ENCODE results near the gene ERLIN1. TPM values are rescaled to one million over a fixed set of nuclear protein-coding genes. Genes with fewer than 3 reads are reported as not detected.

The ERLIN1 gene
- total RNA-seq, 3 donors from 2014 or later: 33.4 to 57.9 (median 48.3) TPM

DNA sequence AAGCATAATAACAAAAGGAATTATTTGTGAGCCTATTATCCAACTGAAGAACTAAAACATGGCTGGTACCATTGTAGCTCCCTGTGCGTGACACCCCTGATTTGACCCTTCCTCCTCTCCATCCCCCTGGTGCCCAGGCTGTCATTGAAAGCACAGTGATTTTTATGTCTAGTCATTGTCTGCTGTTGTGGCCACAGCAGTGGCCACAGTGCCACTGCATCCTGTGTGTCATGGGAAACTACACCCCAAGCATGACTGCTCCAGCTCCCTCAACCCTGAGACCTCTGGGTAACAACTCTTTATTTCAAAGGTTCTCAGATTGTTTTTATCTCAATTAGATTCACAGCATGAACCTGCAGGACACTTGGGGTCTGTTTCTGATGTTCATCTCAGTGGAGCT is 52.0 kb downstream of the ERLIN1 start:
- Histone ChIP-seq H3K9me3 (peaks cover 4% of the 10 kb centered on the region), H3K36me3 (ENCODE audit: low read depth) (no peaks in the 10 kb centered on the region), H3K4me1 (ENCODE audit: low read depth) (no peaks in the 10 kb centered on the region), H3K4me3 (no peak overlapping the region)
- no peak for ATAC-seq
- DNase-seq: no peak
- intact Hi-C loops (cut with DNase I, micrococcal nuclease): no loop called here
- no peak for TF ChIP-seq CTCF (IDR thresholded peaks at IDR 0.05)

- no peak overlapping the region for H3K4me3 ChIP-seq
- H3K36me3 ChIP-seq (ENCODE audit: low read depth): no peaks in the 10 kb centered on the region
- intact Hi-C loops (cut with DNase I, micrococcal nuclease): no loop called here
- DNase-seq: no peak
- no peak for TF ChIP-seq CTCF (IDR thresholded peaks at IDR 0.05)
- peaks cover 4% of the 10 kb centered on the region for H3K9me3 ChIP-seq
- no peak for ATAC-seq
- no peaks in the 10 kb centered on the region for H3K4me1 ChIP-seq (ENCODE audit: low read depth)
Observed at GRCh38 chr10:100132427-100132826, 53.4 kb downstream of the ERLIN1 start.

GRCh38 chr10:100131571-100131970 is 54.3 kb downstream of the ERLIN1 start:
- ATAC-seq (no peak), DNase-seq (no peak)
- intact Hi-C loops (cut with DNase I, micrococcal nuclease): no loop called here
- Histone ChIP-seq H3K9me3 (peaks cover 4% of the 10 kb centered on the region), H3K36me3 (ENCODE audit: low read depth) (no peaks in the 10 kb centered on the region), H3K4me3 (no peak overlapping the region), H3K4me1 (ENCODE audit: low read depth) (no peaks in the 10 kb centered on the region)
- no peak for TF ChIP-seq CTCF (IDR thresholded peaks at IDR 0.05)

- DNase-seq (no peak), ATAC-seq (no peak)
- Histone ChIP-seq H3K4me1 (ENCODE audit: low read depth) (no peaks in the 10 kb centered on the region), H3K36me3 (ENCODE audit: low read depth) (no peaks in the 10 kb centered on the region), H3K4me3 (no peak overlapping the region), H3K9me3 (peaks cover 4% of the 10 kb centered on the region)
- TF ChIP-seq CTCF (IDR thresholded peaks at IDR 0.05): no peak
- intact Hi-C loops (cut with DNase I, micrococcal nuclease): no loop called here
Observed at GRCh38 chr10:100130831-100131230, 55.0 kb downstream of the ERLIN1 start.

DNA sequence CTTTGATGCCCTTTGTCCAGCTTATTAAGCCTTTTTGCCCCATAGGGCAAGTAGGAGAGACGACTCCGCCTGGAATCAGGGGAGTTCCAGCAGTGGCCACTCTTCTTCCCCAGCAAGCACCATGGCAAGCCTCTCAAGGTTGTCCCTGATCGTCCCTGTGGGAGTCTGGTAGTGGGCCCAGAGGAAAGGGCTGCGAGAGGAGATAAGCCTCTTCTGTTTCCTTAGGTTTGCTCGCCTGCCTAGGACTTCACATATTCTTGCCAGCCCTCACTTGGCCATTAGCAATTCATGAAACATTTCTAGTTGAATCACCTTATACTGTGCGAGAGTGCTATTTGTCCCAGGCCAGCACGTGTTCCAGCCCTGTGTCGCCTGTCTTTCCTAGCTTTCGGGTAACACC is 56.4 kb downstream of the ERLIN1 start:
- no peak overlapping the region for H3K4me3 ChIP-seq

More for the DNA sequence above, 56.4 kb downstream of the ERLIN1 start:
- no peak for TF ChIP-seq CTCF (IDR thresholded peaks at IDR 0.05)
- H3K36me3 ChIP-seq (ENCODE audit: low read depth): no peaks in the 10 kb centered on the region
- no peaks in the 10 kb centered on the region for H3K9me3 ChIP-seq
- intact Hi-C loops (cut with DNase I, micrococcal nuclease): no loop called here
- no peak for ATAC-seq
- no peaks in the 10 kb centered on the region for H3K4me1 ChIP-seq (ENCODE audit: low read depth)
- DNase-seq: no peak

All from mucosa of descending colon (tissue), 3 donors.